Stimulated activated CD8-positive, alpha-beta memory T cell treated with anti-CD3 and anti-CD28 coated beads, Interleukin-7, amount 100 ng/mL, for 24 hours (primary cell): ENCODE results near the gene ANKRD13A.
"Not testable (repeated sequence)": the region's sequence is repeated elsewhere in the genome, so short reads cannot be mapped to it uniquely, and the experiment has no call there.

Source experiments
- DNase-seq: peaks from one replicate; pipeline ENCODE4 v3.0.0-alpha.2; 2020; ENCODE audit warnings: low read depth

The ANKRD13A gene

DNA sequence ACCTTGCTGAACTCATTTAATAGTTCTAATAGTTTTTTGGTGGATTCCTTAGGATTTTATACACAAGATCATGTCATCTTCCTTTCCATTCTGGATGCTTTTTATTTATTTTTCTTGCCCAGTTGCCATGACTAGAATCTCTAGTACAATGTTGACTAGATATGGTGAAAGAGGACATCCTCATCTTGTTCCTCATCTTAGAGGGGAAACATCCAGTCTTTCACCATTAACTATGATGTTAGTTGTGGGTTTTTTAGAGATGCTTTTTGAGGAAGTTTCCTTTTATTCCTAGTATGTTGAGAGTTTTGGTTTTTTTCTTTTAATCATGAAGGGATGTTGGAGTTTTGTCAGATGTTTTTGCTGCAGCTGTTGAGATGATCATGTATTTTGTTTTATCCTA, 8.7 kb downstream of the ANKRD13A start:
- no peak for DNase-seq

DNA sequence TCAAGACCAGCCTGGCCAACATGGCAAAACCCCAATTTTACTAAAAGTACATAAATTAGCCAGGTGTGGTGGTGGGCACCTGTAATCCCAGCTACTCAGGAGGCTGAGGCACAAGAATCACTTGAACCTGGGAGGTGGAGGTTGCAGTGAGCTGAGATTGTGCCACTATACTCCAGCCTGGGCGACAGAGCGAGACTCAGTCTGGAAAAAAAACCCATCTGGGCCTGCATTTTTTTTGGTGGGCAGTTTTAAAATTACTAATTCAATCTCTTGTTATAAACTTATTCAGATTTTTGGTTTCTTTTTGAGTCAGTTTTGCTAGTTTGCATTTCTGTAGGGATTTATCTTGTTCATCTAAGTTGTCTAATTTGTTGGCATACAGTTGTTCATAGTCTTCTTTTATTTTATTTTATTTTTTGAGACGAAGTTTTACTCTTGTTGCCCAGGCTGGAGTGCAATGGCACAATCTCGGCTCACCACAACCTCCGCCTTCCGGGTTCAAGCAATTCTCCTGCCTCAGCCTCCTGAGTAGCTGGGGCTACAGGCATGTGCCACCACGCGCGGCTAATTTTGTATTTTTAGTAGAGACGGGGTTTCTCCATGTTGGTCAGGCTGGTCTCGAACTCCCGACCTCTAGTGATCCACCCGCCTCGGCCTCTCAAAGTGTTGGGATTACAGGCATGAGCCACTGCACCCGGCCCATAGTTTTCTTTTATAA, 9.6 kb downstream of the ANKRD13A start:
- not testable (repeated sequence) for DNase-seq

DNA sequence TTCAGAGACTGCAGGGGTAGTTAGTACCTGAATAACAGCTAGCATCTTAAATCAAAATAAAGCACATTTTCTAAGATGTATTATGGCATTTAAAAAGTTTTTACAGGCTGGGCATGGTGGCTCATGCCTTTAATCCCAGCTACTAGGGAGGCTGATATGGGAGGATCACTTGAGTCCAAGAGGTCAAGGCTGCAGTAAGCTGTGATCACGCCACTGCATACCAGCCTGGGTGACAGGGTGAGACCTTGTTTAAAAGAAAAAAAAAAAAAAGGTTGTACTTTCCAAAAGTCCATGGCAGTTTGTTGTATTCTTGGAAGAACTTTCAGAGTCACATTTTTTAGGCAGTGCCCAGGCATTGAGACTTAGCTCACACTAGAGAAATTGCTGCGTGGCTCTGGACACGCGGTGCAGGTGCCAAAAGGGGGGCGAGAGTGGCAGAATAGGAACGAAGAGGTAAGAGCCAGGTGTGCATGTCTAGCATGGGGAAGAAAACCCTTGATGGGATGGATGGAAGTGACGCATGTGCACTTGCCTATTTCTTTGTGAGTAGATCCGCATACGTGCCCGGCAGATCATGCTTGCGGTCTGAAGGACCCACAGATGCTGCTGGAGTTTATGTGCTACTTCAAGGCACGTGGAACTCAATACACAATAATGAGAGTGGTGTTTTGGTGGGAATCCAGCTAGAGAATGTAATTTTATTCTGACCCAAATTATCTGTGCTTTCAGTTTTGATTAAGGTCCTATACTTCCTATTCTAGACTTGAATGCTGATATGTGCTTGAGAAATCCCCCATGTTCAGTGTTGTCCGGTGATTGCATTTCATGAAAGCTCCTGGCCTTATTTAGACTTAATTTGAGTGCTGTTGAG, 11.9 kb downstream of the ANKRD13A start:
- no peak for DNase-seq

DNA sequence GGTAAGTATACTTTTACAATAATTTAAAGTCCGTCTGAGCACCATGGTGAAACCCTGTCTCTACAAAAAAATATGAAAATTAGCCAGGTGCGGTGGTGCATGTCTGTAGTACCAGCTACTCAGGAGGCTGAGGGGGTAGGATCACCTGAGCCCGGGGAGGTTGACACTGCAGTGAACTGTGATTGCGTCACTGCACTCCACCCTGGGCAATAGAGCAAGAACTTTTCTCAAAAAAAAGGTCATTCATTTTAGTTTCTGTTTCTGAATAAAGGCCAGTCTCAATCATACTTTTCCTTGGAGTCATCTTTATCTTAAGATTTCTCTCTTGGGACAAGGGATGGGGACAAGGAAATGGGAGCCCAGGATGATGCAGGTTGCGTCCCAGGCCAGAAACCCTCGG, 12.9 kb downstream of the ANKRD13A start:
- no peak for DNase-seq

DNA sequence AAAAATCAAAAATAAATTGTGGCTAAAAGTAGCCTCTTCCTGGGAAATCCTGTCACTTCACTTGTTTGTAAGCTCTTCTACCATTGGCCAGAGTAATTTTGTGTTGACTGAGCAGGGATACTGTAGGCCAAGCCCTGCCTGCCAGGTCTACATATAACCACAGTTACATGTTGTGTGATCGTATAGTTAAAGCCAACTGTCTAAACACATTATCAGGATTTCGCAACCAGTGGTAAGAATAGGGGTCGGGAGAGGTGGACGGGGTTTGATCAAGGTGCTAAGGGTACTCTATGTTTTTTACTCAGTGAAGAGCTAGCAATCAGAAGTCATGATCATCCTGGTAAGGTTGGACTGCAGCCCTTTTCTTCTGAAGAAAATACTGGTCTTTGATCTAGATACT, 13.4 kb downstream of the ANKRD13A start:
- no peak for DNase-seq

DNA sequence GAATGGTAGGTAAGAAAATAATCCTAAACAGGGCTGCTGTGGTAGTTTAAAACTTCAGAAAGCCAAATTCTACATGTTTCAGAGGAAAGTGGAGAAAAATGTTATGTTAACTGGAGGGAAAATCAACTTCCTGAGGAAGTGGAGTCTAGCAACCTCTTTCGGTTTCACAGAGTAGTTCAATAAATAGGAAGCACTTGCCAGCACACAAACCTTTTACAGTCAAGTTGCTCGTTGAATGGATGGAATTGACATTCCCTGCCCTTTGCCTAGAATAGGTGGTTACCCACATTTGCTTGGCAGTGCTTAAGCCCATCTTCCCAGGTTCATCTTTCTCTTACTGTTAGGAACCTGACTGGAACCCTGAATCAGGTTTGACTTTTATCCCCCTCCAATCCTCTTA, 15.9 kb downstream of the ANKRD13A start:
- DNase-seq = no peak

DNA sequence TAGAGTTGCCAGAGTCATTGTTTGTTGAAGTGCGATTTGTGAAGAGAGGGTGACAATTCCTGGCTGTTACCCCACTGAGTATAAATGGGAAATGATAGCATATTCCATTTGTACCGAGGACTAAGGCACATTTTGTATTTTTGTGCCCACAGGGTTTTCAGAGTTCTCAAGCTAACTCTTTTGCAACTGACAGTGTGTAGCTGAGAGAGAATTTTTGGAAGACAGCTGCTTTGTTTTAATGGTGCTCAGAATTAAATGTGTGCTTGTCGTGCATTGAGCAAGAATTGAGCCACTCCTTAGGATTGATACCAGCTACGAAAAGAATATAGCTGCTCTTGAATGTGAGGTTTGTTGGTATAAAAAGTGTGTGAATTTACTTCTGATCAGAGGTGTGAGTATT, 21.7 kb downstream of the ANKRD13A start:
- no peak for DNase-seq

DNA sequence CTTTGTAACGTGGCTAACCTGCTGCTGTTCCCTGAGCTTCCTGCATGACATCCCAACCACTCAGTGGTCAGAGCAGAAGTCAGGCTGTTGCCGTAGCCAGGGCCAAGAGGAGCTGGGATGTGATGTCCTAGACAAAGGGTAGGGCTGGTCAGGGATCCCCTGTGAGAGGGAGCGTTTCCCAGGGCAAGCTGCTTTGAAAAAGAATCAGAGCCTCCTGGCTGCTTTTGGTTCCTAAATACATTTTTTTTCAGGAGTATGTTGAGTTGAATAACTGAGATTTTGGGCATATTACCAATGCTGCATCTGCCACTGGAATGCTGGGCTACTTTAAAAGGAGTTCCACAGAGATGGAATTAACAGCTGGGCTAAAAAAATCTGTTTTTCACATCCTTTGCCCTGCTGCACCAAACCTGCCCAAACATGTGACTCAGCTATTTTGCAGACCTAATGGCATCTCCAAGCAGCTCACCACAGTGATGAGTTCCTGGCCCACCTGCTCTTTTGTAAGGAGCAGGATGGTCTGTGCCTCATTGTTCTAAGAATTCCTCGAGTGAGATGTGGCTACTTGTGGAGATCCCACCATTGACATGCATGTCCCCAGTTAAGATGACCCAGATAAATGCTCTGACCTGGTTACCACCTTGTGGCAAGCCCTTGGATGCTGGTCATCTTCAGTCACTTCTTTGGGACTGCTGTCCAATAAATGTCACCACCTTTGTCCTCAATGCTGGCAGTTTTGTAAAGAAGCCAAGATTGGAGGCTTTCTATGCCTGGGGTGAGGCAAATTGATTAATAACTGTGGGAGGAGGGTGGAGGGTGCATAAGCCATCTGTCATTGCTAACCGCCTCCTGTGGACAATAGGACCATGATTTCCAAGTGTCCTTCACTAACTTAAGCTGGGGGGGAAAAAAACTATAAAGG, 24.1 kb downstream of the ANKRD13A start:
- no peak for DNase-seq

DNA sequence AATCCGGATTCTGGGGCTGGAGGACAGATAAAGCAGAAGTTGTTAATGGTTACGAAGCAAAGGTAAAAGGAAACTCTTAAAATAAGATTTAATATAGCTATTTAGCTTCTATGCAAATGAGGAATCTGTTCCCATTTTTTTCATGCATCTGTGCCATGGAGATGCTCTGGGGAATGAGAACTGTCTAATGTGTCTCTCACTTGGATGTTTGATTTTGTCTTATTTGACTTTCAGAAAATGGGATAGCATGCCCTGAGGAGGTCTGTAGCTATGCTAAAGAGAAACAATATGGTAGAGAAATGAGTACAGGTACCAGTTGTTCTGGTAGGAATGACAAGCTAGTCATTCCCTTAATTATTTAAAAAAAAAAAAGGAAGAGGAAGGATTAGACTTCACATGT, 24.8 kb downstream of the ANKRD13A start:
- no peak for DNase-seq

DNA sequence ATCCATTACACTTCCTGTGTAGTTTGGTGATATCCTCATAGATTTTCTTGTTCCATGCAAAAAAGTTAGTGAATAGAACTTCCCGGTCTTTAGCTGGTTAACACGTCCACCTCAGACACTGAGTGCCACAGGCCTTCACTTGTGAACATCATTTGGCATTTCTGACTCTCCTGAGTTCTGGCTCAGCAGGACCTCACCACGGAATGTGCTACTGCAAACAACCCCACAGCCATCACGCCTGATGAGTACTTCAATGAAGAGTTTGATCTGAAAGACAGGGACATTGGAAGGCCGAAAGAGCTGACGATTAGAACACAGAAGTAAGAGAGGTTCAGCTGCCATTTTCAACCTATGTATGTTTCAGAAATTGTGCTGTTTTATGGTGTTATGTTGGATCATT, 29.1 kb downstream of the ANKRD13A start:
- DNase-seq = no peak

DNA sequence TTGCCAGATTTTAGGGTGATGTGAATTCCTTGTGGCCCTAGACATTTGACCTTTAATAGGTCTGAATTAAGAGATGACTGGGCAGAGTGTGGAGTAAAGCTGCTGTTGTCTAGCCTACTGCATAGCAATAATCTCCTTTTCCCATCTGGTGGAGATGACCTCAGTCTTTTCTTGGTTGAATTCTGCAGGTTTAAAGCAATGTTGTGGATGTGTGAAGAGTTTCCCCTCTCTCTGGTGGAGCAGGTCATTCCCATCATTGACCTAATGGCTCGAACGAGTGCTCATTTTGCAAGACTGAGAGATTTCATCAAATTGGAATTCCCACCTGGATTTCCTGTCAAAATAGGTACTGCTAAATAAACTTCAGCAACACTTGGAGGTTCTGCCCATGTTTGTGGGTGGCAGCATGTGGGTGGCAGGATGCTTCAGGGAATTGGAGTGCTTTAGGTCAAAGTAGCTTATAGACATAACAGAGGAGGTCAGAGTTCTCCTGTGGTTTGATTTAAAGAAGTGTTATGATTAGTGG, 30.1 kb downstream of the ANKRD13A start:
- no peak for DNase-seq

DNA sequence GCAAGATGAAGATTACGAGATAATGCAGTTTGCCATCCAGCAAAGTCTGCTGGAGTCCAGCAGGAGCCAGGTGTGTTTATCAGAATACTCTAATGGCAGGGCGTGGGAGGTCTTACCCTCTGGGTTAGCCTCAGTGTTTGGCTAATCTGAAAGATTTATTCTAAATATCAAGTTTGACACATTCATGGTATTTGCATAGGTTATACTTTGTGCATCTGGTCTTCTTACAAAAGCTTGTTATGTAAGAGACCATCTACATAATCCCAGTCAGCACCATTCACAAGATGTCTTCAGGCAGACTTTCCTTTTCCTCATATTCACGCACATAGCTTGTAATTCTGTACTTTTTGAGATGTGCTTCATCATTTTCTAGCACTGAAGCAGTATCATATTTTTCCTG, 34.7 kb downstream of the ANKRD13A start:
- no peak for DNase-seq

DNA sequence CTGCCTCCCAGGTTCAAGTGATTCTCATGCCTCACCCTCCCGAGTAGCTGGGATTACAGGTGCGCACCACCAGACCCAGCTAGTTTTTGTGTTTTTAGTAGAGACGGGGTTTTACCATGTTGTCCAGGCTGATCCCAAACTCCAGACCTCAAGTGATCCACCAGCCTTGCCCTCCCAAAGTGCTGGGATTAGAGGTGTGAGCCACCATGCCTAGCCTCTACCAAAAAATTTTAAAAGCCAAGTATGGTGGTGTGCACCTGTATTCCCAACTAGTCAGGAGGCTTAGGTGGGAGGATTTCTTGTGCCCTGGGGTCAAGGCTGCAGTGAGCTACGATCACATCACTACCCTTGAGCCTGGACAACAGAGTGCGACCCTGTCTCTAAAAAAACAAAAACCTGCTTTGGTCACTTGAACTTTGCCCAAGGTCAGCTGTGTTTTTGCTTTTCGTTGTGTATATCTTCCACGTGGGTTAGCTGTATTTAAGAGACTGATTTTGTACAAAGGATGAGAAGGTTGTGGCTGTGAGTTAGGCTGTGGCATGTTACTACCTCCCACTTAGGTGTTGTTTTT, 36.4 kb downstream of the ANKRD13A start:
- no peak for DNase-seq

DNA sequence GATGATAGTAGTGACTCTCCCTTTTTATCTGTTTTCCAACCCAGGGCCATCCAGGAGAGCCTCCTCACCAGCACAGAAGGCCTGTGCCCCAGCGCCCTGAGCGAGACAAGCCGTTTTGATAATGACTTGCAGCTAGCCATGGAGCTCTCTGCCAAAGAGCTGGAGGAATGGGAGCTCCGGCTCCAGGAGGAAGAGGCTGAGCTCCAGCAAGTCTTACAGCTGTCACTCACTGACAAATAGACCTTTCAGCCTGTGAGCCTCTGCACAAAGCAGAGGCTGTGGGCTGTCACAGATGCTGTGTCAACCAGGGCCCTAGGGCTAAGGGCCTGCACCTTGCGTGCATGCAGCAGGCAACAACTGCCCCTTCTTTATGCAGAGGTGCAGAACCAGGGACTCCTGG, 38.1 kb downstream of the ANKRD13A start:
- no peak for DNase-seq

DNA sequence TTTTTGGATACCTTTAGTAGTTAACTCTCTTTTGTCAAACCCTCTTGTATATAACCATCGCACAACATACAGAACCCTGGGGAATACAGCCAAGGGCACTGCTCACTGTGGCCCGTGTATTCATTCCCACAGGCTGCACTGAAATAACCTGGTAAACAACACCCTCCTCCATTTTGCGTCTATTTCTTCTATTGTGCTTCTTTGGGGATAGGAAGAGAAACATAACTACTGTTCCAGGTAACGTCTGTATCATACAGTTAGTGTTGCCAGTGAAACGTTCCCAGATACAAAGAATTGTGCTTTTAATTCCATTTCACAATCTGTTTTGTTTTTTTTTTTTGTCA, 39.5 kb downstream of the ANKRD13A start:
- no peak for DNase-seq

DNA sequence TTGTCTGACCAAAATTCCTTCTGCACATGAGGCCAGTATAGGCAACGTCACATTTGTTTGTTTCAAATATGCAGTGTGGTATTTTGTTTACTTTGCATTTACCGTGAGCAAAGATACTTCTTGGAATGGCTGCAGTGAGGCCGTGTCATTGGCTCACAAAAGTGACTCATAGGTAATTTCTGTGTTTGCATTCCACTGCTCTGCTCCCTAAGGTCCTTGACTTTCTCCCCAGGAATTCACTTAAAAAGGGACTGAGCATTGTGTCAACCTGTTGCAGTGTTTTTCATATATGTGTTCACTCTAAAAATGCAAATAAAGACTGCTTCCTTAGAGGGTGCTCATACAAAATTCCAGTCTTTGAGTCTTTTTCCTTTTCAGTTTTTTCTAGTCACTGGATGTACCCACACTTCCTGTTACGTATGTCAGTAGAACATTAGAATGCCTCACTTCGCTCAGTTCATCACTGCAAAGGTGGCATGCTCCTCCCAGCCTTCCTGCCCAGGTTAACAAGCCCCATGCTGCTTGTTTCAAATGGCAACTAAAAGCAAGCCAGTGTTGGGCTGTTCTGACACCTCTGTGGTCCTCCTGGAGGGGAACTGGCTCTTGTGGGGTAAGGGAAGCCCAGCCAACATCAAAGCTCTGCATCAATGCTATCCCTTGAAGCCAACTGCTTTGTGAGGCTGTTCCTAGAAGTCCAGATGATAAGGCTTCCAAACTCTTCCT, 40.0 kb downstream of the ANKRD13A start:
- no peak for DNase-seq

DNA sequence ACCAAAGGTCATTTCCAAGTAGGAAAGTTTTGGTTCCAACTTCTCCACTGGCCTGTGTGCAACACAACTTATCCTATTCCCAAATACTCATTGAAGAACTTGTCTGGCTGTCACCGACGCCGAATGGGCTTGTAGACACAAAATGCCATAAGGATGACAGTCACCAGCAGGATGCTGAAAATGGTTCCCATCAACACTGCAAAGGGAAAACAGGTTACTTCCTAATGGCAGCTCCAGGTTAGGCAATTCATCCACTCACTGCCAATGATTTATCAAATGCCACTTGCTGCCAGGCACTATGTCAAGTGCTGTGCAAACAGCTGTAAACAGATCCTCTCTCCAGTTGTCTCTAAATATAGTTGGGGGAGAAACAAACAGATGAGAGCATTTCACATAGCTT, 43.0 kb downstream of the ANKRD13A start:
- no peak for DNase-seq

DNA sequence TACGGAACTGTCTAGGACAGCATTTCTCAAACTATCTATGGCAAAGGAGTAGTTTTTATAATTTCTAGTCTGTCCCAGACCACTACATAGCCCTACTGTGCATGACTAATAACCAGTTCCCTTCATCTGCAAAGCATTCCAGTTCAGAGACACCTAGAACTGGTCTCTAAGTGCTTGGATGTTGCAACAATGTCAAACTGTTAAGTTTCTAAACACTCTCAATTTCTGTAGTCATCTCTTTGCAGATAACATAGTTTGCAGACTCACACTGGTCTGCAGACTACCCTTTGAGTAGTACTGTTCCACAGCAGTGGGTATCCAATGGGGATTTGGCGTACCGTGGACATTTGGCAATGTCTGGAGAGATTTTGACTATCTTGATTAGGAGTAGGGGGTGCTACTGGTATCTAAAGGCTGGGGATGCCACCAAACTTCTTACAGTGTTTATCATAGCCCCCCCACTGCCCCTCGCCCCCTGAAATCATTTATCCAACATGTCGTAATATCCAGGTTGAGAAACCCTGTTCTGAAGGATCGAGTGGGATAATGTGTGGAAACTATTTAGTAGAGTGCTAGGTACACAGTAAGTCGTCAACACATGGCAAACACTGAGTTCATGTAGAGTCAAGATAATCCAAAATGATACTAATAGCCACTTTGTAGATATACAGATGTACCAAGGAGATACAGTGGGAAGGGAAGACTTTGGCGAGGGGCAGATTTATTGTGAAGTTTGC, 47.4 kb downstream of the ANKRD13A start:
- no peak for DNase-seq

DNA sequence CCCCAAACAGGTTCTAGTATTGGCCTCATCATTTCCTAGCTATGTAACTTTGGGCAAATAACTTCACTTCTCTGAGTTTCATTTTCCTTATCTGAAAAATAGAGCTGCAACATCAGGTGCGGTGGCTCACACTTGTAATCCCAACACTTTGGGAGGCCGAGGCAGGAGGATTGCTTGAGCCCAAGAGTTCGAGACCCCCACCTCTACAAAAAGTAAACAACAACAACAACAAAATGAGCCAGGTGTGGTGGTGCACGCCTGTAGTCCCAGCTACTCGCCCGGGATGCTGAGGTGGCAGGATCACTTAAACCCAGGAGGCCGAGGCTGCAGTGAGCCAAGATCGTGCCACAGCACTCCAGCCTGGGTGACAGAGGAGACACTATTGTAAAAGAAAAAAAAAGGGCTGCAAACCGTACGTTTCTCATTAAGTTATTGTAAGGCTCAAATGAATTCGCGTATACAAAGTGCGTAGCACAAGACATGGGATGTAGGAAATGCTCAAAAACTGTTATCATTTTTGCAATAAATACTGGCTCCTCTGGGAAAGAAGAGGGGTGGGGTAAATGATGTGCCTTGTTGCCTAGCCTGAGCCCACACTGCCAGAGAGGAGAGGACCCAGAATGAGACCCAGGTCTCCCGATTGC, 48.2 kb downstream of the ANKRD13A start:
- DNase-seq = no peak
